Measurements from ENCODE around the gene DCLRE1A. TPM values are rescaled to one million over a fixed set of nuclear protein-coding genes. Genes with fewer than 3 reads are reported as not detected.

DCLRE1A gene
- polyA plus RNA-seq, 3 donors, result 15.9 to 17.2 (median 16.8) TPM

GRCh38 chr10:113801569-113801968 is 52.3 kb downstream of the DCLRE1A start:
- no peak for DNase-seq (ENCODE audit: low read depth in 3 of 3, low spot score in 2 of 3)

- DNase-seq (ENCODE audit: low read depth in 3 of 3, low spot score in 2 of 3), result no peak
Observed at GRCh38 chr10:113791691-113792090, 62.2 kb downstream of the DCLRE1A start.

- no peak for DNase-seq (ENCODE audit: low read depth in 3 of 3, low spot score in 2 of 3)
Observed at GRCh38 chr10:113788604-113789083, 65.2 kb downstream of the DCLRE1A start.

Other genes with a start within 250 kb of the DCLRE1A start
- under 1 TPM in 2 of 3 donors, not detected in 1; 0.06 to 0.11 TPM for gene NRAP, start 190.0 kb downstream of the DCLRE1A start, polyA plus RNA-seq (ENCODE audit: insufficient read length in 3 of 3)
- 10 to 100 TPM; 25.8 to 33.3 (median 28.8) TPM for gene CASP7, start 174.2 kb downstream of the DCLRE1A start, polyA plus RNA-seq (ENCODE audit: insufficient read length in 3 of 3)
- gene PLEKHS1, start 102.4 kb downstream of the DCLRE1A start, polyA plus RNA-seq (ENCODE audit: insufficient read length in 3 of 3), result under 1 TPM in 2 of 3 donors, not detected in 1; 0.18 to 0.21 TPM
- gene NHLRC2, start 579 bp upstream of the DCLRE1A start, polyA plus RNA-seq (ENCODE audit: insufficient read length in 3 of 3), result 10 to 100 TPM; 16.6 to 19.6 (median 17.1) TPM
- under 1 TPM; 0.06 to 0.10 (median 0.07) TPM for gene ADRB1, start 189.8 kb upstream of the DCLRE1A start, polyA plus RNA-seq (ENCODE audit: insufficient read length in 3 of 3)